ENCODE measurements around the gene NDUFS6. TPM values are rescaled to one million over a fixed set of nuclear protein-coding genes. Genes with fewer than 3 reads are reported as not detected.

The NDUFS6 gene
- total RNA-seq, 1 experiment from 2014 or later: 72.8 TPM

GRCh38 chr5:1795931-1796330 is 5.3 kb upstream of the NDUFS6 start:
- no peak overlapping the region for H3K27ac ChIP-seq (ENCODE audit: low read depth, low read length, poor library complexity, severe bottlenecking)
- no peaks in the 10 kb centered on the region for H3K27me3 ChIP-seq (replicated peaks; ENCODE audit: insufficient read depth, low read depth, low read length, poor library complexity)
- TF ChIP-seq EZH2 (IDR thresholded peaks at IDR 0.05; ENCODE audit: borderline replicate concordance, low read depth, low read length, poor library complexity, severe bottlenecking): no peak
- TF ChIP-seq CTCF (conservative IDR thresholded peaks at IDR 0.05; ENCODE audit: low read depth, low read length): no peak
- ChIA-PET POLR2A (ENCODE audit: low non-redundant PET) (no interaction called here), CTCF (no interaction called here)
- H3K9me3 ChIP-seq (ENCODE audit: low read depth, low read length, poor library complexity, severe bottlenecking): no peaks in the 10 kb centered on the region
- intact Hi-C loops (cut with micrococcal nuclease; ENCODE audit: unreplicated experiment): no loop called here
- peaks cover 29% of the 10 kb centered on the region for H3K4me1 ChIP-seq (ENCODE audit: insufficient read depth, low read length, poor library complexity, severe bottlenecking)
- H3K4me3 ChIP-seq (ENCODE audit: low read depth, low read length, poor library complexity, severe bottlenecking): no peak overlapping the region
- no TSS peak for BruUV-seq (replicated peaks)
- DNase-seq (ENCODE audit: low spot score): no peak
- peaks cover 22% of the 10 kb centered on the region for H3K36me3 ChIP-seq (ENCODE audit: insufficient read depth, low read length, poor library complexity, severe bottlenecking)

GRCh38 chr5:1796371-1797102 is 4.7 kb upstream of the NDUFS6 start:
- CTCF ChIA-PET: no interaction called here
- no peak overlapping the region for H3K27ac ChIP-seq (ENCODE audit: low read depth, low read length, poor library complexity, severe bottlenecking)
- H3K4me1 ChIP-seq (ENCODE audit: insufficient read depth, low read length, poor library complexity, severe bottlenecking): peaks cover 29% of the 10 kb centered on the region
- peaks cover 22% of the 10 kb centered on the region for H3K36me3 ChIP-seq (ENCODE audit: insufficient read depth, low read length, poor library complexity, severe bottlenecking)
- no peaks in the 10 kb centered on the region for H3K9me3 ChIP-seq (ENCODE audit: low read depth, low read length, poor library complexity, severe bottlenecking)
- DNase-seq (ENCODE audit: low spot score): no peak
- BruUV-seq (replicated peaks): no TSS peak
- intact Hi-C loops (cut with micrococcal nuclease; ENCODE audit: unreplicated experiment): no loop called here
- TF ChIP-seq EZH2 (IDR thresholded peaks at IDR 0.05; ENCODE audit: borderline replicate concordance, low read depth, low read length, poor library complexity, severe bottlenecking): no peak
- no peak for TF ChIP-seq CTCF (conservative IDR thresholded peaks at IDR 0.05; ENCODE audit: low read depth, low read length)
- POLR2A ChIA-PET (ENCODE audit: low non-redundant PET): no interaction called here
- H3K27me3 ChIP-seq (replicated peaks; ENCODE audit: insufficient read depth, low read depth, low read length, poor library complexity): no peaks in the 10 kb centered on the region
- no peak overlapping the region for H3K4me3 ChIP-seq (ENCODE audit: low read depth, low read length, poor library complexity, severe bottlenecking)

GRCh38 chr5:1797103-1797800 is 4.0 kb upstream of the NDUFS6 start:
- H3K4me1 ChIP-seq (ENCODE audit: insufficient read depth, low read length, poor library complexity, severe bottlenecking): peaks cover 32% of the 10 kb centered on the region
- H3K9me3 ChIP-seq (ENCODE audit: low read depth, low read length, poor library complexity, severe bottlenecking): no peaks in the 10 kb centered on the region

More at GRCh38 chr5:1797103-1797800, 4.0 kb upstream of the NDUFS6 start:
- DNase-seq (ENCODE audit: low spot score): no peak
- H3K4me3 ChIP-seq (ENCODE audit: low read depth, low read length, poor library complexity, severe bottlenecking): no peak overlapping the region
- peaks cover 22% of the 10 kb centered on the region for H3K36me3 ChIP-seq (ENCODE audit: insufficient read depth, low read length, poor library complexity, severe bottlenecking)
- no TSS peak for BruUV-seq (replicated peaks)
- no peak overlapping the region for H3K27ac ChIP-seq (ENCODE audit: low read depth, low read length, poor library complexity, severe bottlenecking)
- ChIA-PET CTCF (no interaction called here), POLR2A (ENCODE audit: low non-redundant PET) (no interaction called here)
- TF ChIP-seq CTCF (conservative IDR thresholded peaks at IDR 0.05; ENCODE audit: low read depth, low read length): no peak
- TF ChIP-seq EZH2 (IDR thresholded peaks at IDR 0.05; ENCODE audit: borderline replicate concordance, low read depth, low read length, poor library complexity, severe bottlenecking): no peak
- H3K27me3 ChIP-seq (replicated peaks; ENCODE audit: insufficient read depth, low read depth, low read length, poor library complexity): no peaks in the 10 kb centered on the region
- intact Hi-C loops (cut with micrococcal nuclease; ENCODE audit: unreplicated experiment): no loop called here
